AG04449 (cell line): ENCODE data around the gene ZNF530.
A peak's percentile ranks its signal among the peaks of the same experiment; 100 is the strongest.

ENCODE experiments used
- CTCF ChIA-PET: fragments of 350-600 bp; formaldehyde crosslinking; extraction: SDS; loops from one replicate; lab custom pipeline; 2021; ENCODE audit warnings: antibody characterized with exemption; lab: Yijun Ruan, JAX
- POLR2A ChIA-PET: fragments of 400-600, 350-600 bp; formaldehyde crosslinking; extraction: SDS; loops from one replicate; lab custom pipeline; 2020; ENCODE audit warnings: antibody characterized with exemption, inconsistent platforms; lab: Yijun Ruan, JAX
- DNase-seq: peaks from one replicate; pipeline ENCODE4 v3.0.0-alpha.2; 2010; ENCODE audit warnings: low read depth, low spot score
- H3K4me3 ChIP-seq: 2 replicates; pipeline ENCODE4 v1.5.1; 2011; ENCODE audit warnings: low read depth, mild to moderate bottlenecking, control low read depth, low read length
- TF ChIP-seq, protein P1 (sequence below): IDR thresholded peaks from one replicate; pipeline ENCODE4 v1.5.1; 2011; ENCODE audit warnings: mild to moderate bottlenecking, moderate library complexity, low read length, control low read depth, inconsistent platforms; ENCODE audit not compliant: insufficient read depth; ENCODE audit errors: missing control alignments

ZNF530 gene

DNA sequence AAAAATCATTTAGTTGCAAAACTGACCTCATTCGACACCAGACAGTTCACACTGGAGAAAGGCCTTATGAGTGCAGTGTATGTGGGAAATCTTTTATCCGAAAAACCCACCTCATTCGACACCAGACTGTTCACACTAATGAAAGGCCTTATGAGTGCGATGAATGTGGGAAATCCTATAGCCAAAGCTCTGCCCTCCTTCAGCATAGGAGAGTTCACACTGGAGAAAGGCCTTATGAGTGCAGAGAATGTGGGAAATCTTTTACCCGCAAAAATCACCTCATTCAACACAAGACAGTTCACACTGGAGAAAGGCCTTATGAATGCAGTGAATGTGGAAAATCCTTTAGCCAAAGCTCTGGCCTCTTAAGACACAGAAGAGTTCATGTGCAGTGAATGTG lies 7.2 kb downstream of the ZNF530 start:
- ChIA-PET CTCF (no interaction called here), POLR2A (no interaction called here)
- DNase-seq: no peak
- TF ChIP-seq, protein P1, sequence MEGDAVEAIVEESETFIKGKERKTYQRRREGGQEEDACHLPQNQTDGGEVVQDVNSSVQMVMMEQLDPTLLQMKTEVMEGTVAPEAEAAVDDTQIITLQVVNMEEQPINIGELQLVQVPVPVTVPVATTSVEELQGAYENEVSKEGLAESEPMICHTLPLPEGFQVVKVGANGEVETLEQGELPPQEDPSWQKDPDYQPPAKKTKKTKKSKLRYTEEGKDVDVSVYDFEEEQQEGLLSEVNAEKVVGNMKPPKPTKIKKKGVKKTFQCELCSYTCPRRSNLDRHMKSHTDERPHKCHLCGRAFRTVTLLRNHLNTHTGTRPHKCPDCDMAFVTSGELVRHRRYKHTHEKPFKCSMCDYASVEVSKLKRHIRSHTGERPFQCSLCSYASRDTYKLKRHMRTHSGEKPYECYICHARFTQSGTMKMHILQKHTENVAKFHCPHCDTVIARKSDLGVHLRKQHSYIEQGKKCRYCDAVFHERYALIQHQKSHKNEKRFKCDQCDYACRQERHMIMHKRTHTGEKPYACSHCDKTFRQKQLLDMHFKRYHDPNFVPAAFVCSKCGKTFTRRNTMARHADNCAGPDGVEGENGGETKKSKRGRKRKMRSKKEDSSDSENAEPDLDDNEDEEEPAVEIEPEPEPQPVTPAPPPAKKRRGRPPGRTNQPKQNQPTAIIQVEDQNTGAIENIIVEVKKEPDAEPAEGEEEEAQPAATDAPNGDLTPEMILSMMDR: no peak
- H3K4me3 ChIP-seq: no peak overlapping the region

GRCh38 chr19:57611113-57611512 lies 11.4 kb downstream of the ZNF530 start:
- ChIA-PET POLR2A (no interaction called here), CTCF (no interaction called here)
- TF ChIP-seq, protein P1: no peak
- no peak overlapping the region for H3K4me3 ChIP-seq
- DNase-seq: no peak

DNA sequence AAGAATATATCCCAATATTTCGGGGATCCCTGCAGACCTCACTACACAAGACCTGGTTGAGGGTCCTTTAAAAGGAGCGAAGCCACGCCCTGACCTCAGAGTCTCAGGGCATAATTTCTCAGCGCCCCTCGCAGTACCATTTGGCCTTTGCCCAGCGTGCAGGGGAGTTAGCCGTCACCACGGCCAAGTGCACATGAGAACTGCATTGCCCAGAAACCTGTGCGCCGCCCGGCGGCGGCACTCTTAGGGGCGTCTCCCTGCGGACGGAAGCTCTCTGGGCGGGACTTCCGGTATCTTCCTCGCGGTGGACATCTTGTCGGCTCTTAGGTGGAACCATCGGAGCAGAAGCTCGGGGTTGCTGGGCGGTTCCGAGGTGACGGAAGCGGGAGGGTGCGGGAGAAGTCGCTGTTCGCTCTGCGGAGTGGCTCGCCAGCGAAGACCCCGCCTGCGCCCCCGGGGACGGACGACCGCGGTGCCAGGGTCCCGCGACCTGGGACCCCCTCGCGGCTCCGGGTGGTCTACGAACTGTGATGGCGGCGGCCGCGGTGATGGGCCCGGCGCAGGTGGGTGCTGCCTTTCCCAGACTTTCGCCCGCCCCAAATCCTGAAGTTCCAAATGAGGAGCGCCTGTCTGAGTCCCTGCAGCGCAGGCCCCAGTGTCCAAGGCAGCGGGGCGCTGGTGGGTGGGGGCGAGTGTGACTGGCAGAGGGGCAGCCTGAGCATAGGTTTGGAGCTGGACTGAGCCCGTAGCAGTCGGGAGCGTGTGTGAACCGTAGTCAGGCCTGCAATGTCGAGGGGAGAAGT lies 14.5 kb downstream of the ZNF530 start, which contains the start of gene ZNF134:
Gene ZNF134, plus strand, starts transcription at position 302 of the 803 bp plus-strand sequence. CDS start 5,227 bp downstream, outside the sequence.
- peak within 1 kb of the TSS; percentile 99 for H3K4me3 ChIP-seq
- peak; percentile 29 for DNase-seq
- ChIA-PET CTCF (interaction anchor here (1.1 to 2.0 kb wide), 2 partner anchors 9 to 13 kb away, joined by 3 to 4 read pairs; no protein-coding TSS in a partner anchor), POLR2A (interaction anchor here (0.5 to 1.3 kb wide), 2 partner anchors 19 to 326 kb away, joined by 4 read pairs; partner anchors contain the start of gene ZNF211)
- TF ChIP-seq, protein P1: peak; percentile 39

DNA sequence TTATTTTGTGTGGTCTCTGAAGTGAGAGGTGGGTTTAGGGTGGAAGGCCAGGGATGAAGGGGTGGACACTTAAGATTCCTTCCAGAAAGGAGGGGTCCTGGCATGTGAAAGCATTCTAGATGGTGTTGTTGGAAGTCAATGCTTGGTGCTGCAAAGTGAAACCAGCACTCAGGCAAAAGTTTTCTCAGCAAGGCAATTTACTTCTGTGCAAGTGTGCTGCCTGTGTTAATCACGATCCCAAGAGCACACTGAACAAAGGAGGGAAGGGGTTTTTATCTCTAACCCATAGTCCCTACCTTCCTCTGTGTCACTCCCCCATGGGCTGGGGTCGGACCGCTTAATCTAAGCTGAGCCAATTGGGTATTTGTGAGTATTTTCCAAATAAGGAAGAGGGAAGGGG lies 15.7 kb downstream of the ZNF530 start:
- H3K4me3 ChIP-seq: peak overlapping the region; percentile 99
- TF ChIP-seq, protein P1: no peak
- ChIA-PET CTCF (no interaction called here), POLR2A (no interaction called here)
- no peak for DNase-seq

GRCh38 chr19:57620673-57621348 lies 21.1 kb downstream of the ZNF530 start:
- ChIA-PET POLR2A (no interaction called here), CTCF (no interaction called here)
- DNase-seq: no peak
- H3K4me3 ChIP-seq: no peak overlapping the region
- TF ChIP-seq, protein P1: no peak

- TF ChIP-seq, protein P1: no peak
- ChIA-PET CTCF (interaction anchor here (1.0 kb wide), 1 partner anchor 9 kb away, joined by 3 read pairs; the partner anchor contains the start of gene ZNF134), POLR2A (no interaction called here)
- no peak overlapping the region for H3K4me3 ChIP-seq
- DNase-seq: no peak
Measured at GRCh38 chr19:57623091-57623490, 23.4 kb downstream of the ZNF530 start.
